ENCODE results near the gene TMEM187. TPM values are rescaled to one million over a fixed set of nuclear protein-coding genes. Genes with fewer than 3 reads are reported as not detected.
A peak's percentile ranks its signal among the peaks of the same experiment; 100 is the strongest.

The TMEM187 gene
- total RNA-seq, 1 experiment from 2014 or later, result 6.6 TPM

GRCh38 chrX:153954558-153955227 lies 17.9 kb upstream of the TMEM187 start:
- DNase-seq (ENCODE audit: low read depth), result no peak

GRCh38 chrX:153955228-153955732 lies 17.3 kb upstream of the TMEM187 start:
- DNase-seq (ENCODE audit: low read depth), result no peak

- DNase-seq (ENCODE audit: low read depth), result no peak
These were observed 16.3 kb upstream of the TMEM187 start for GRCh38 chrX:153956044-153956907.

- no peak for DNase-seq (ENCODE audit: low read depth)
These were observed 15.3 kb upstream of the TMEM187 start for GRCh38 chrX:153957224-153957623.

- no peak for DNase-seq (ENCODE audit: low read depth)
These were observed 13.9 kb upstream of the TMEM187 start for GRCh38 chrX:153958605-153959004.

GRCh38 chrX:153959649-153960048 lies 12.9 kb upstream of the TMEM187 start:
- DNase-seq (ENCODE audit: low read depth), result no peak

- no peak for DNase-seq (ENCODE audit: low read depth)
These were observed 12.5 kb upstream of the TMEM187 start for GRCh38 chrX:153960077-153960476.

- no peak for DNase-seq (ENCODE audit: low read depth)
These were observed 11.8 kb upstream of the TMEM187 start for GRCh38 chrX:153960786-153961185.

- no peak for DNase-seq (ENCODE audit: low read depth)
These were observed 11.3 kb upstream of the TMEM187 start for GRCh38 chrX:153961292-153961691.

GRCh38 chrX:153963546-153963945 lies 9.0 kb upstream of the TMEM187 start:
- no peak for DNase-seq (ENCODE audit: low read depth)

GRCh38 chrX:153964105-153964504 lies 8.4 kb upstream of the TMEM187 start:
- no peak for DNase-seq (ENCODE audit: low read depth)

- no peak for DNase-seq (ENCODE audit: low read depth)
These were observed 7.1 kb upstream of the TMEM187 start for GRCh38 chrX:153965406-153965805.

- no peak for DNase-seq (ENCODE audit: low read depth)
These were observed 6.3 kb upstream of the TMEM187 start for GRCh38 chrX:153966283-153966688.

- DNase-seq (ENCODE audit: low read depth), result no peak
These were observed 5.6 kb upstream of the TMEM187 start for GRCh38 chrX:153966841-153967535.

GRCh38 chrX:153967536-153968224 lies 4.9 kb upstream of the TMEM187 start:
- no peak for DNase-seq (ENCODE audit: low read depth)

- no peak for DNase-seq (ENCODE audit: low read depth)
These were observed 4.3 kb upstream of the TMEM187 start for GRCh38 chrX:153968255-153968654.

- DNase-seq (ENCODE audit: low read depth), result no peak
These were observed 3.8 kb upstream of the TMEM187 start for GRCh38 chrX:153968754-153969124.

- no peak for DNase-seq (ENCODE audit: low read depth)
These were observed 3.2 kb upstream of the TMEM187 start for GRCh38 chrX:153969125-153969903.

GRCh38 chrX:153969904-153970356 lies 2.6 kb upstream of the TMEM187 start:
- no peak for DNase-seq (ENCODE audit: low read depth)

GRCh38 chrX:153970357-153971123 lies 2.0 kb upstream of the TMEM187 start:
- peak; percentile 65 for DNase-seq (ENCODE audit: low read depth)

Data from RPMI7951 (cell line).